NCI-H2196 treated with DMSO at 0.1 percent for 48 hours (cell line): ENCODE data around the gene HES6.

Experiments
- DNase-seq: peaks from one replicate; lab custom pipeline; 2025; ENCODE audit not compliant: unreplicated experiment; lab: John Stamatoyannopoulos, UW

Gene HES6

GRCh38 chr2:238235856-238236255, 4.0 kb downstream of the HES6 start:
- DNase-seq: no peak

DNA sequence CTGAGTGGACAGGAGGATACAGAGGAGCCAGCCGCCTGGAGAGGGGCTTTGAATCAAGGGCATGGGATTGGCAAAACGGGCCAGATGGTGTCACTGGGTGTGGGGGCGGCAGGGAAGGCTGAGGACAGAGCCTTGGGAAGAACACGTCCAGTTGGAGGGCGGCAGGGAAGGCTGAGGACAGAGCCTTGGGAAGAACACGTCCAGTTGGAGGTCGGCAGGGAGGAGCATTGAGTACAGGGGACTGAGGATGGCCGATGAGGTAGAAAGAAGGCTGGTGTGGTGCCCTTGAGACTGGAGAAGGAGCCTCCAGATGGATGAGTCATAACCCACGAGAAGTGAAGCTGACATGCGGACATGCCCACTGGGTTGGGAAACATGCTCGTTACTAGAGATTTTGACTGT, 4.5 kb downstream of the HES6 start:
- no peak for DNase-seq

GRCh38 chr2:238233625-238234024, 6.2 kb downstream of the HES6 start:
- DNase-seq: no peak

DNA sequence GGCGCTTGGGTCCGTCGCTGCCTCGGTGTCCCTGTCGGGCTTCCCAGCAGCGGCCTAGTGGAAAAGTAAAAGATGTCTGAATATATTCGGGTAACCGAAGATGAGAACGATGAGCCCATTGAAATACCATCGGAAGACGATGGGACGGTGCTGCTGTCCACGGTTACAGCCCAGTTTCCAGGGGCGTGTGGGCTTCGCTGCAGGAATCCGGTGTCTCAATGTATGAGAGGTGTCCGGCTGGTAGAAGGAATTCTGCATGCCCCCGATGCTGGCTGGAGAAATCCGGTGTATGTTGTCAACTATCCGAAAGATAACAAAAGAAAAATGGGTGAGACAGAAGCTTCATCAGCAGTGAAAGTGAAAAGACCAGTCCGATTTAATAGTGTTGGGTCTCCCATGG, 8.0 kb downstream of the HES6 start:
- no peak for DNase-seq

DNA sequence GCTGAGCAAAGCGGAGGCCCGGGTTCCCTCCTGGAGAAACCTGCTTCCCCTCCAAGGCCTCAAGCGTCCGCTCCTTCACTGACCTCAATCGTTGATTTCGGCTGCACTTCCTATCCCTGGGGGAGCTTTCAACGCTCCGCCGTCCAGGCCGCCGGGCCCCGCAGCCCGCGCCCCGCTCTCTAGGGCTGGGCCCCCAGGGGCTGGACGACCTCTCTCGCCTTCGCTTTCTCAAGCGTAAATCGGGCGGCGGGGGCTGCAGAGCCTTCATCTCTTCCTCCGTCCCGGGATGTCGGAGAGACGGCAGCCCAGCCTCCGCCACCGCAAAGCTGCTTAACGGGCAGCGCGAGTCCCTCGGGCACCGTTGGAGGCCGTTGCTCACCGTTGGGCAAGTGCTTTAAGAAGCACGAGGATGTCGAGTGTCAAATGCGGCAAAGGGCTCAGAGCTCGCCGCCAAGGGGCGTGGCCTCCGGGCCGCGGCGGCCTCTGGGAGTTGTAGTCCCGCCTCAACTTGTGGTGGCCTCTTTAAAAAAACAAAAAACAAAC, 8.5 kb downstream of the HES6 start:
- no peak for DNase-seq

DNA sequence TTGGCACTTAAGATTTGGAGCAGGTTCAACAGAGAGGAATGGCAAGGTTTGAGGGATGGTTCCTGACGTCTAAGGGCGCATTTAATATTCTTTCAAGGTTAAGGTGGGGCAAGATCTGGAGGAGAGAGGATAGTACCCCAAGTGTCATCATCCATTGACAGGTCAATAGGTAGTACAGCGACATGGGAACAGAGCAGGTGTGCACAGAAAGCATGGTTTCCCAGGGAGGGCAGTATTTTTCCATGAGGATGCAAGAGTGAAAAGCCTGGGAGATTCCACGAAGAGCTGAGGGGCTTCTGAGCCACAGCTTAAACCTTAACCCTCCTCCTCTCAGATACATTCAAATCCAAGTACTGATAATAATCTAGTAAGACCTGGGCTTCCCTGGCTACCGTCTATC, 9.1 kb downstream of the HES6 start:
- no peak for DNase-seq

GRCh38 chr2:238228700-238229099, 11.1 kb downstream of the HES6 start:
- no peak for DNase-seq

- no peak for DNase-seq
Measured at GRCh38 chr2:238227587-238228032, 12.2 kb downstream of the HES6 start.

DNA sequence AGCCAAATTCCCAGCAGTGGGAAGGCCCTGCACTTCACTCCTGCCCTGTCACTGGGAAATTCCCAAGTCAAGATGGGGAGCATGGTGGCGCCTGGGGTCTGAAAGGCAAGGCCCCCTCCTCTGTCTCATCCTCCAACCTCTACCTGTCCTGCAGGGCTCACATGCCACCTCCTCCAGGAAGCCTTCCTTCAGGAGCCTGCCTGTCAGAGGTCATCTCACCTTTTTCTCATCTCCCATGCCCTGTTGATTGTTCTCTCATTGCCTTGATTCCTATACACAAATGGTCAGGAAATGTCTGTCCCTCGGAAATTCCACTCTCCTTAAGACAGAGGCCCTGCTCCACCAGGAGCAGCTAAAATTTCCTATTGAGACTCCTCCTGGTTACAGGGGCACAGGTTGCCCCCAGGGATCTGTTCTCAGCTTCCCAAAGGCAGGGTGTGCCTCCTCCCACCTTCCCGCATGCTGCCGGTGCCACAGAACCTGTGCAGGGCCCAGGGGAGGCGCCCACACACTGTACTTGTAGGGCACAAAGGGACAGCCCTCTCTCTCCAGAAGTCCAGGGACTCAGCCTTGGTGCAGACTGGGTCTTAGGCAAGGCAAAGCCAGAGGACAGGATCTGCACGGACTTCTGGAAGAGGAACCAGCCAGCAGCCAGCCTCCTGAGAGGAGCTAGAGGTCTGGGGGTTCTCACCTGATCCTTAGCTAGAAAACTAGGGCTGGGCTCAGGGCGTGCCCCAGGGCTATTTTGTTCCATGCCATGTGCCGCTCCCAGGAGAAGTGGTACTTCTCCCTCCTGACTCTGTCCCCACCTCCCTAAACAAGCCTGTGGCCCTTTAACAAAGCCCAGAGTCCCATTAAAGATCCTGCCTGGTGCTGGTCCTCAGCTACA, 12.9 kb downstream of the HES6 start:
- no peak for DNase-seq

DNA sequence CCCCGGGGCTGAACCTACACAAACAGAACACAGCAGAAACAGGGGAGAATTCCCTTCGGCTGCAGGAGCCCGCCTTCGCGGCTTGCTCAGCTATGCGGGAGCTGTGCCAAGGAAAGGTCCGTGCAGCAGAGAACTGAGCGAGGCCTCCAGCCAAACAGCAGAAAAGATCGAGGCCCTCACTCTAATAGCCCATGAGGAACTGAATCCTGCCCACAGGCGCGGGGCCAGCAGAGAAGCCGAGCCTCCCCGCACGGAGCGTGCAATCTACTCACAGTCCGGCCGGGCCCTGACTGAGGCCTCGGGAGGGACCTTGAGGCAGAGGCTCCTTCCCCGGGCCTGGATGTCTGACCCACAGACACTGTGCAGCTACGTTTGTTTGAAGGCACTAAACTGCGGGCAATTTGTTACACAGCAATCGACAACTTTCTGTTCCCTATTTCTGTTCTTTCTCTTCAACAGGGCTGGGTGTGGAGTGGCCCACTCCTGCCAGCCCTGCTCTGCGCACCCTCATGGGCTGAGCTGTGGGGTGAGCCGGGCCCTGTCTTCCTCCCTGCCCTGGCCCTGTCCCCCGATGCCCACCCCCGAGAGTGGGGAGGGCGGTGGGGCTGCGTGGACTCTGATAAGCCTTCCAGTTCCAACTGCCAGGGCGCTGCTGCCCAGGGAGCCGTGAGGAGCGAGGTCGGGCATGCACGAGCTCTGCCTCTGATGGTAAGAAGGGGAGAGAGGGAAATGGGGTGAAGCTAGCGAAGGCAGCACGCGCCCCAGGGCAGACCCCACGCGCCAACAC, 13.7 kb downstream of the HES6 start:
- DNase-seq: no peak

DNA sequence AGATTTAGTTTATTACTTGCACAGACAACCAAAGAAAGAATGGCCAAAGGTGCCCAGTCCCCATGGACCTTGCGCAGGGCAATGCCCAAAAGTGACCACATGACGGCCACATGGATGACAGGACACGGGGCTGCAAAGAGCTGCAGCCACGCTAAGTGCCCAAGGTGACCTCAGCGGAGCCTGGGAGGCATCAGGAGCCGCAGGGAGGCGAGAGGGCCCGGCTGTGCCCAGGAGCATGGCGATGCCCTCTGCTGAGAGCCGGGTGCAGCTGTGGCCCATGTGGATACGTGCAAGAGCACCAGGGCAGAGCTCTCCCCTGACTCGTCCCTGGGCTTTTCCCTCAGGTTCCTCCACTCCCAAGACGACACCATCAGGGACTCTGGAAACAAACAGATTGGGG, 14.7 kb downstream of the HES6 start:
- DNase-seq: no peak

- DNase-seq: no peak
Measured at GRCh38 chr2:238224356-238225035, 15.3 kb downstream of the HES6 start.

GRCh38 chr2:238220892-238221521, 18.8 kb downstream of the HES6 start:
- DNase-seq: no peak

DNA sequence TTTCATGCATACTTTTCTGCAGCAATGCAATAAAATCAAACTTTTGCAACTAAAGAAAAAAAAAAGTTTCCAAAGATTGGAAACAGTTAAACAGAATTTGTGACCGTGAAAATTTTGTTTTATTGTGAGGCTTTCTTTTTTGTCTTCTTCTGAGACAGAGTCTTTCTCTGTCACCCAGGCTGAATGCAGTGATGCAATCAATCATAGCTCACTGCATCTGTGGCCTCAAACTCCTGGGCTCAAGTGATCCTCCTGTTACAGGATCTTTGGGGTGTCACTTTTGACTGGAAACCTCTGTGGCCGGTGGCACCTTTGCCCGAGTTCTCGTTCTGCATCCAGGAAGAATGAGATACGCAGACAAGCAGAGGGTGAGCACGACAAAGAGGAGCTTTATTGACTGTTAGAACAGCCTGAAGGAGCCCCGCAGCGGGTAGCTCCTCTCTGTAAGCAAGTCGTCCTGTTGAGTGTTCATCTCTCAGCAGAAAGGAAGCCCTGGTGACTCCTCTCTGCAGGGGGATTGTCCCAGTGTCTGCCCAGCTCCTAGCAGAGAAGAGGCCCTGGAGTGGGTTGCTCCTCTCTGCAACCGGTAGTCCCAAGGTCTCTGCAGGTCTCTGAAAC, 19.5 kb downstream of the HES6 start:
- no peak for DNase-seq

DNA sequence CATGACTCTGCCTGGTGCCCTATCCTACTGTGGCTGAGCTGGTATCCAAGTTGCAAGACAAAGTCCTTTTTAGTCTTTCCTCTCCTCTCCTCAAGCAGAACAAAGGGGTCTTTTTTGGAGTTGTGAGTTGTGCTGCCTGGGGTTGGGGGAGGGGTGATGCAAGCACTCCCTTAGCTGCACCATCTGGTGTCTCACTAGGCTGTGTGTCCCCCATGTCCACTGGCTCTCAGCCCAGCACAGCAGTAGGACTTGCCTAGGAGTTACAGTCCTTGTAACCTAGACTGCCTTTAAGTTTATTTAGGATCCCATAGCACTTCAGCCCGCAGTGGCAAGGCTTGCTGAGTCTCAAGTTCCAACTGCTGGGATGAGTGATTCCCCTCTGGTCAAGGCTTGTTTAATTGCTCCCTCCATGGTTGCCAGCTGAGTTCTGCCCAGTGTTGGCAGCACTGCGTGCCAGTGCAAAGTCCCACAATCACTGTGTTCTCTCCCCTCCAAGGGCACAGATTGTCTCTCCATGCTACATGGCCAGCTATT, 23.1 kb downstream of the HES6 start:
- DNase-seq: peak; percentile 74

DNA sequence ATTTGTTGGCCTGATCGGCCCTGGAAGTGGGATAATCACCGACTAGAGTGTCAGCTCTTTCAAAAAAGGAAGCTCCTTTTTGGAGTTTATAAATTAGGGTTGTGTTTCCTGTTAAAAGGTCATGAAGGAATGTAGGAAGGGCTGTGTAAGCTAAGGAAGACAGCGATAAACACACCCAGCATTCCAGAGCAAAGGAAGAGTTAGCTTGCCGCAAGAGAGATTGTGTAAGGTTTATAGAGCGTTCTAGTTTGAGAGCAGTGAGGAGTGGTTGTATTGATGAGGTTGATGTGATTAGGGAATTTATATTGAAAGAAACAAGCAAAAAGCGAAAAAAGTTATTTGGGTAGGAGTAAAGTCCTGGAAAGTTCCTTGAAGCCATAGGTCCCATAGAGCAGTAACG, 32.8 kb downstream of the HES6 start:
- no peak for DNase-seq

GRCh38 chr2:238203973-238204683, 35.7 kb downstream of the HES6 start:
- DNase-seq: no peak

- DNase-seq: peak; percentile 78
Measured at GRCh38 chr2:238203094-238203972, 36.5 kb downstream of the HES6 start, which contains the start of gene ILKAP. ILKAP (minus strand) TSS chr2:238203695; CDS start chr2:238203553, 142 bp downstream.
